Liver (tissue), 9 donors: ENCODE results near the gene IQUB. TPM values are rescaled to one million over a fixed set of nuclear protein-coding genes. Genes with fewer than 3 reads are reported as not detected.
"Not testable (repeated sequence)": the region's sequence is repeated elsewhere in the genome, so short reads cannot be mapped to it uniquely, and the experiment has no call there.

Source experiments
- DNase-seq: peaks from one replicate; pipeline ENCODE4 v3.0.0-alpha.2; 2017; ENCODE audit warnings: low spot score
- H3K27ac ChIP-seq, 2 donors: one replicate each; pipeline ENCODE4 v1.7.0; 2013; ENCODE audit warnings: inconsistent platforms in 2 of 2, low read length in 2 of 2, control low read depth in 1 of 2, low read depth in 1 of 2, mild to moderate bottlenecking in 1 of 2
- H3K27me3 ChIP-seq, 4 donors: one replicate each; pipeline versions ENCODE4 v1.6.1 to v1.7.0; 2013; ENCODE audit warnings: low read length in 3 of 4, inconsistent platforms in 1 of 4, mild to moderate bottlenecking in 1 of 4, moderate library complexity in 1 of 4; ENCODE audit not compliant: control insufficient read depth in 4 of 4, insufficient read depth in 4 of 4
- H3K36me3 ChIP-seq, 4 donors: one replicate each; pipeline versions ENCODE4 v1.6.1 to v1.7.0; 2013; ENCODE audit warnings: low read length in 3 of 4, mild to moderate bottlenecking in 3 of 4, low read depth in 1 of 4, moderate library complexity in 1 of 4; ENCODE audit not compliant: control insufficient read depth in 4 of 4, insufficient read depth in 3 of 4
- H3K4me1 ChIP-seq, 4 donors: one replicate each; pipeline versions ENCODE4 v1.6.1 to v1.7.0; 2013; ENCODE audit warnings: low read length in 3 of 4, mild to moderate bottlenecking in 3 of 4, moderate library complexity in 1 of 4; ENCODE audit not compliant: control insufficient read depth in 4 of 4, insufficient read depth in 4 of 4
- H3K4me3 ChIP-seq, 3 donors: one replicate each; pipeline versions ENCODE4 v1.6.1 to v1.7.0; 2013; ENCODE audit warnings: low read length in 3 of 3, control low read depth in 1 of 3, low read depth in 1 of 3, mild to moderate bottlenecking in 1 of 3
- H3K9ac ChIP-seq, 2 donors: one replicate each; pipeline ENCODE4 v1.7.0; 2013; ENCODE audit warnings: low read length in 2 of 2, mild to moderate bottlenecking in 2 of 2, moderate library complexity in 2 of 2, control low read depth in 1 of 2, low read depth in 1 of 2
- H3K9me3 ChIP-seq, 4 donors: one replicate each; pipeline versions ENCODE4 v1.6.1 to v1.7.0; 2013; ENCODE audit warnings: low read length in 3 of 4; ENCODE audit not compliant: control insufficient read depth in 4 of 4
- EGR1 ChIP-seq, 2 donors: IDR thresholded peaks; 2 replicates each; pipeline ENCODE4 v1.6.1; 2016 to 2018; ENCODE audit warnings: antibody characterized with exemption in 2 of 2, low read depth in 2 of 2
- FOXA1 ChIP-seq: IDR thresholded peaks from 2 replicates; pipeline ENCODE4 v1.6.1; 2016; ENCODE audit warnings: antibody characterized with exemption
- FOXA2 ChIP-seq: IDR thresholded peaks from 2 replicates; pipeline ENCODE4 v1.6.1; 2016; ENCODE audit warnings: antibody characterized with exemption
- HNF4A ChIP-seq, 2 donors: conservative IDR thresholded peaks; 2 replicates each; pipeline ENCODE4 v1.6.1; 2016; ENCODE audit warnings: antibody characterized with exemption in 2 of 2, mild to moderate bottlenecking in 2 of 2
- HNF4G ChIP-seq: IDR thresholded peaks from 2 replicates; pipeline ENCODE4 v1.6.1; 2016; ENCODE audit warnings: antibody characterized with exemption
- JUND ChIP-seq, 2 donors: IDR thresholded peaks; 2 replicates each; pipeline ENCODE4 v1.6.1; 2016; ENCODE audit warnings: antibody characterized with exemption in 2 of 2
- NR2F2 ChIP-seq: IDR thresholded peaks from 2 replicates; pipeline ENCODE4 v1.6.1; 2016; ENCODE audit warnings: antibody characterized with exemption
- REST ChIP-seq: IDR thresholded peaks from 2 replicates; pipeline ENCODE4 v1.6.1; 2016; ENCODE audit warnings: antibody characterized with exemption, mild to moderate bottlenecking
- RXRA ChIP-seq, 2 donors: IDR thresholded peaks; 2 replicates each; pipeline ENCODE4 v1.6.1; 2017 to 2018; ENCODE audit warnings: antibody characterized with exemption in 2 of 2, mild to moderate bottlenecking in 1 of 2
- SP1 ChIP-seq: IDR thresholded peaks from 2 replicates; pipeline ENCODE4 v1.6.1; 2018; ENCODE audit warnings: antibody characterized with exemption, mild to moderate bottlenecking
- YY1 ChIP-seq: IDR thresholded peaks from 2 replicates; pipeline ENCODE4 v1.6.1; 2016; ENCODE audit warnings: antibody characterized with exemption, mild to moderate bottlenecking
- WGBS: extraction: QIAGEN DNeasy Blood & Tissue Kit; methylation state at CpG from one replicate; pipeline ENCODE4 v1.1.7; 2013; 5-methylcytosine and 5-hydroxymethylcytosine counted together
- polyA plus RNA-seq, 2 donors: library from polyadenylated mRNA; stranded (reverse) in 1 of 2; unstranded in 1 of 2; fragments of 200-250 nt in 1 of 2; fragments of >200 nt in 1 of 2; fragmentation: Nextera tagmentation in 1 of 2; extraction: Ambion mirVana in 1 of 2; gene quantifications; one replicate each; pipeline versions ENCODE4 v1.2.1 to v1.2.3, GENCODE V29; 2013 to 2015
- total RNA-seq, 2 donors: library from RNA; depleted of rRNA; stranded (reverse); fragments of >200 nt; gene quantifications; one replicate each; pipeline ENCODE4 v1.2.3, GENCODE V29; 2014
- TF ChIP-seq, protein P1 (sequence below): IDR thresholded peaks from 2 replicates; pipeline ENCODE4 v1.6.1; 2016; ENCODE audit warnings: antibody characterized with exemption
- TF ChIP-seq, protein P2 (sequence below): IDR thresholded peaks from 2 replicates; pipeline ENCODE4 v1.6.1; 2016; ENCODE audit warnings: antibody characterized with exemption
- donor health status: healthy.
- donor health status: healthy.
- donor health status: healthy.
- donor health status: healthy.
- donor health status: healthy.

IQUB gene
- total and polyA plus RNA-seq, 4 donors: 0.03 to 0.25 (median 0.09) TPM

GRCh38 chr7:123528265-123528664, 6.1 kb downstream of the IQUB start:
- H3K9me3 ChIP-seq: no peaks in the 10 kb centered on the region

GRCh38 chr7:123527712-123528225, 6.6 kb downstream of the IQUB start:
- H3K27me3 ChIP-seq, DNase-seq, H3K36me3 ChIP-seq, H3K4me1 ChIP-seq, H3K9me3 ChIP-seq, H3K27ac ChIP-seq, H3K9ac ChIP-seq, H3K4me3 ChIP-seq: not testable (repeated sequence)
- 78% methylated on average over 20 of the region's 24 CpGs for WGBS

More at GRCh38 chr7:123528265-123528664, 6.1 kb downstream of the IQUB start:
- WGBS: 84% methylated on average over 5 of the region's 5 CpGs
- Histone ChIP-seq H3K36me3 (no peaks in the 10 kb centered on the region), H3K27ac (no peak overlapping the region), H3K9ac (no peak overlapping the region), H3K27me3 (no peaks in the 10 kb centered on the region), H3K4me1 (peaks cover 0 to 2% (median 0%) of the 10 kb centered on the region in 4 donors), H3K4me3 (no peak overlapping the region)
- DNase-seq: no peak
- TF ChIP-seq, protein P1, sequence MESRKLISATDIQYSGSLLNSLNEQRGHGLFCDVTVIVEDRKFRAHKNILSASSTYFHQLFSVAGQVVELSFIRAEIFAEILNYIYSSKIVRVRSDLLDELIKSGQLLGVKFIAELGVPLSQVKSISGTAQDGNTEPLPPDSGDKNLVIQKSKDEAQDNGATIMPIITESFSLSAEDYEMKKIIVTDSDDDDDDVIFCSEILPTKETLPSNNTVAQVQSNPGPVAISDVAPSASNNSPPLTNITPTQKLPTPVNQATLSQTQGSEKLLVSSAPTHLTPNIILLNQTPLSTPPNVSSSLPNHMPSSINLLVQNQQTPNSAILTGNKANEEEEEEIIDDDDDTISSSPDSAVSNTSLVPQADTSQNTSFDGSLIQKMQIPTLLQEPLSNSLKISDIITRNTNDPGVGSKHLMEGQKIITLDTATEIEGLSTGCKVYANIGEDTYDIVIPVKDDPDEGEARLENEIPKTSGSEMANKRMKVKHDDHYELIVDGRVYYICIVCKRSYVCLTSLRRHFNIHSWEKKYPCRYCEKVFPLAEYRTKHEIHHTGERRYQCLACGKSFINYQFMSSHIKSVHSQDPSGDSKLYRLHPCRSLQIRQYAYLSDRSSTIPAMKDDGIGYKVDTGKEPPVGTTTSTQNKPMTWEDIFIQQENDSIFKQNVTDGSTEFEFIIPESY: no peak
- TF ChIP-seq JUND (IDR thresholded peaks at IDR 0.05) (no peak), EGR1 (IDR thresholded peaks at IDR 0.05; ENCODE audit: low read depth in 2 of 2) (no peak), FOXA1 (no peak), HNF4G (no peak), FOXA2 (no peak), YY1 (no peak), SP1 (no peak), RXRA (IDR thresholded peaks at IDR 0.05) (no peak), HNF4A (conservative IDR thresholded peaks at IDR 0.05) (no peak), NR2F2 (no peak), REST (no peak)
- TF ChIP-seq, protein P2, sequence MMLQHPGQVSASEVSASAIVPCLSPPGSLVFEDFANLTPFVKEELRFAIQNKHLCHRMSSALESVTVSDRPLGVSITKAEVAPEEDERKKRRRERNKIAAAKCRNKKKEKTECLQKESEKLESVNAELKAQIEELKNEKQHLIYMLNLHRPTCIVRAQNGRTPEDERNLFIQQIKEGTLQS: no peak

- not testable (repeated sequence) for H3K36me3 ChIP-seq, H3K27me3 ChIP-seq, H3K9ac ChIP-seq, H3K27ac ChIP-seq, H3K4me1 ChIP-seq, DNase-seq, H3K9me3 ChIP-seq, H3K4me3 ChIP-seq
- 92% methylated on average over 6 of the region's 7 CpGs for whole genome bisulfite sequencing
Observed at GRCh38 chr7:123526533-123526932, 7.9 kb downstream of the IQUB start.
